Mucosa of stomach (tissue), 1 donor: ENCODE data around the gene PRUNE2.
"Not testable (repeated sequence)": the region's sequence is repeated elsewhere in the genome, so short reads cannot be mapped to it uniquely, and the experiment has no call there.

ENCODE experiments used
- H3K27me3 ChIP-seq: one replicate; pipeline ENCODE4 v1.7.0; 2013; ENCODE audit warnings: mild to moderate bottlenecking, low read length; ENCODE audit not compliant: control insufficient read depth, insufficient read depth
- H3K36me3 ChIP-seq: one replicate; pipeline ENCODE4 v1.7.0; 2013; ENCODE audit warnings: low read length; ENCODE audit not compliant: control insufficient read depth, insufficient read depth
- H3K4me1 ChIP-seq: one replicate; pipeline ENCODE4 v1.7.0; 2013; ENCODE audit warnings: mild to moderate bottlenecking, low read length; ENCODE audit not compliant: control insufficient read depth, insufficient read depth
- H3K4me3 ChIP-seq: one replicate; pipeline ENCODE4 v1.7.0; 2013; ENCODE audit warnings: low read length
- H3K9ac ChIP-seq: one replicate; pipeline ENCODE4 v1.7.0; 2013; ENCODE audit warnings: mild to moderate bottlenecking, low read length, moderate library complexity
- H3K9me3 ChIP-seq: one replicate; pipeline ENCODE4 v1.7.0; 2013; ENCODE audit warnings: mild to moderate bottlenecking, low read length, moderate library complexity; ENCODE audit not compliant: control insufficient read depth
- donor health status: Pancreatic carcinoma.

Gene PRUNE2

DNA sequence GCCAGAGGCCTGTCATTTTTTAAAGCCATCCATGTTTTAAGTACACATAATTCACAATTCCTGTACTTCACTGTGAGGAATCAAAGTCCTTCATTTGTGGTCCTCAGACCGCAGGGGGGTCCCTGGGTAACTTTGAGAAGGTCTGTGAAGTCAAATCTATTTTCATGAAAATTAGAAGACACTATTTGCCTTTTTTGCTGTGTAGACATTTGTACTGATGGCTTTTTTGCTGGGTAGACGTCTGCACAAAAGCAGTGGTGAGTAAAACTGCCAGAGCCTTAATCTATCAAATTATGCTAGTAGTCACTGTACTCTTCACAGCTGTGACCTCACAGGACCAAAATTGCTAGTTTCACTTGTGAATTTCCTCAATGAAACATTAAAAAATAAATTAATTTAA lies 25.7 kb downstream of the PRUNE2 start:
- Histone ChIP-seq H3K9me3 (no peaks in the 10 kb centered on the region), H3K9ac (no peak overlapping the region), H3K4me3 (no peak overlapping the region), H3K4me1 (peaks cover 9% of the 10 kb centered on the region), H3K27me3 (no peaks in the 10 kb centered on the region), H3K36me3 (no peaks in the 10 kb centered on the region)

- Histone ChIP-seq H3K36me3 (no peaks in the 10 kb centered on the region), H3K9me3 (no peaks in the 10 kb centered on the region), H3K4me1 (peaks cover 9% of the 10 kb centered on the region), H3K27me3 (no peaks in the 10 kb centered on the region), H3K4me3 (no peak overlapping the region), H3K9ac (no peak overlapping the region)
Observed at GRCh38 chr9:76878933-76879332, 27.0 kb downstream of the PRUNE2 start.

DNA sequence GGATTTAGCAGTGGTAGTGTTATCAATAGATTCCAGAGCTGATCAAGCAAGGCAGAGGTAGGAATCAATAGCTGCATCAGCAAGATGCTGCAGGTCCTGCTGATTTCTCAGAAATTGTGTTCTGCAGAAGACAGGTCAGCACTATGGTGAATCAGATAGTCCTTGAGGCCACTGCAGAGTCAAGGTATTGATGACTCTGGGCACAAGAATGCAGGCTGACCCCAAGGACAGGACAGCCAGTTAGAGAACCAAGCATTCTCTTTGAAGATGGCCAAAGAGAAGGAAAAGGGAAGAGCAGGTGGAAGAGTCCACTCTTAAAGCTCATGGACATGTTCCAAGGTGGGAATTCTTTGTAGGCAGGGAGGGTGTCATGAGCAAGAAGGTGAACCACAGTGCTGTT lies 28.0 kb downstream of the PRUNE2 start:
- no peak overlapping the region for H3K9ac ChIP-seq
- H3K36me3 ChIP-seq: no peaks in the 10 kb centered on the region
- peaks cover 9% of the 10 kb centered on the region for H3K4me1 ChIP-seq
- no peaks in the 10 kb centered on the region for H3K9me3 ChIP-seq
- no peaks in the 10 kb centered on the region for H3K27me3 ChIP-seq
- no peak overlapping the region for H3K4me3 ChIP-seq

DNA sequence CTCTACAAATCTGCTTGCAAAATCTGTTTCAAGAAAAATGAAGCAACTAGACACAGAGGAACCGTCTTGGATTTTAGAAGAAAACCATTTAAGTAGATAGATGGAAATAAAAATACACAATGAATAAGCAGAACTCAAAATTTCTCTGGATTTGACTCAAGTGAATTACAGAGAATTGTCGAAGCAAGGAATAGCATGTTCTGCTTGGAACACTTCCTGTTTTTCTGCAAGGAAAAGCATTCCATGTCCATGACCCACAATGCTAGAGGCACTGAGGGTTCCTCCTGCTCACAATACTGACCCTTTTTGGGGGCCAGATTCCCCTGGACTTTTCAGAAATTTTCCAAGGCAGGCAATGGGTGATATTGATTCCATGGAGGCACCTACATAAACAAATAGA lies 29.8 kb downstream of the PRUNE2 start:
- Histone ChIP-seq H3K4me1 (peaks cover 9% of the 10 kb centered on the region), H3K9me3 (no peaks in the 10 kb centered on the region), H3K4me3 (no peak overlapping the region), H3K9ac (no peak overlapping the region), H3K27me3 (no peaks in the 10 kb centered on the region), H3K36me3 (no peaks in the 10 kb centered on the region)

DNA sequence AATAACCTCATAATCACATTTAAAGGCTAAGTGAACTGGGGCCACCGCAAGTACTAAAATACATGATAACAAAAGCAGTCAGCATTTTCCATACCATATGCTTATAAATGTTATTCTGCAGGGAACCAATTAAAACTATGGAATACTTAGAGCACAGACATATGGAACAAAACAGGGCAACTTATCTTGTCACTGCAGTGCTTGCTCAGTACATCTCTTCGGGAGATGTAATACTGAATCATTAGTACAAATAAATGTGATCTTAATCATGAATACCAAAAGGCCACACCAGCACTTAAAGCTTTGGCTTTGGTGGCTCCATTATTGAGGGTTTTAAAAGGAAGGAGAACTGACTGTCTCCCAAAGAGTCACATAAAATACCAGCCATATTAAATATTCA lies 32.1 kb downstream of the PRUNE2 start:
- no peak overlapping the region for H3K9ac ChIP-seq

GRCh38 chr9:76873056-76873792 lies 32.7 kb downstream of the PRUNE2 start:
- Histone ChIP-seq H3K9me3 (no peaks in the 10 kb centered on the region), H3K4me1 (peaks cover 4% of the 10 kb centered on the region), H3K27me3 (peaks cover 9% of the 10 kb centered on the region), H3K4me3 (no peak overlapping the region), H3K9ac (no peak overlapping the region), H3K36me3 (no peaks in the 10 kb centered on the region)

More for the DNA sequence above, 32.1 kb downstream of the PRUNE2 start:
- Histone ChIP-seq H3K4me3 (no peak overlapping the region), H3K27me3 (peaks cover 6% of the 10 kb centered on the region), H3K4me1 (peaks cover 4% of the 10 kb centered on the region), H3K9me3 (no peaks in the 10 kb centered on the region), H3K36me3 (no peaks in the 10 kb centered on the region)

GRCh38 chr9:76868897-76869296 lies 37.0 kb downstream of the PRUNE2 start:
- Histone ChIP-seq H3K4me3 (no peak overlapping the region), H3K9ac (no peak overlapping the region), H3K27me3 (peaks cover 11% of the 10 kb centered on the region)

GRCh38 chr9:76866689-76867088 lies 39.2 kb downstream of the PRUNE2 start:
- Histone ChIP-seq H3K4me3 (no peak overlapping the region), H3K9ac (no peak overlapping the region), H3K36me3 (no peaks in the 10 kb centered on the region), H3K27me3 (peaks cover 11% of the 10 kb centered on the region), H3K4me1 (no peaks in the 10 kb centered on the region), H3K9me3 (no peaks in the 10 kb centered on the region)

More at GRCh38 chr9:76868897-76869296, 37.0 kb downstream of the PRUNE2 start:
- H3K36me3 ChIP-seq: no peaks in the 10 kb centered on the region
- H3K4me1 ChIP-seq: no peaks in the 10 kb centered on the region
- no peaks in the 10 kb centered on the region for H3K9me3 ChIP-seq

DNA sequence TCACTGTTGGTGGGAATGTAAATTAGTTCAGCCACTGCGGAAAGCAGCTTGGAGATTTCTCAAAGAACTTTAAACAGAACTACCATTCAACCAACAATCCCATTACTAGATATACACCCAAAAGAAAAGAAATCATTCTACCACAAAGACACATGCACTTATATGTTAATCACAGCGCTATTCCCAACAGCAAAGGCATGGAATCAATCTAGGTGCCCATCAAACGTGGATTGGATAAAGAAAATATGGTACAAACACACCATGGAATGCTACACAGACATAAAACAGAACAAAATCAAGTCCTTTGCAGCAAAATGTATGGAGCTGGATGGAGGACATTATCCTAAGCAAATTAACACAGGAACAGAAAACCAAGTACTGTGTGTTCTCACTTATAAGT lies 42.1 kb downstream of the PRUNE2 start:
- H3K4me3 ChIP-seq: no peak overlapping the region
- H3K9ac ChIP-seq: no peak overlapping the region
- H3K9me3 ChIP-seq: no peaks in the 10 kb centered on the region
- no peaks in the 10 kb centered on the region for H3K4me1 ChIP-seq
- H3K27me3 ChIP-seq: peaks cover 6% of the 10 kb centered on the region
- no peaks in the 10 kb centered on the region for H3K36me3 ChIP-seq

DNA sequence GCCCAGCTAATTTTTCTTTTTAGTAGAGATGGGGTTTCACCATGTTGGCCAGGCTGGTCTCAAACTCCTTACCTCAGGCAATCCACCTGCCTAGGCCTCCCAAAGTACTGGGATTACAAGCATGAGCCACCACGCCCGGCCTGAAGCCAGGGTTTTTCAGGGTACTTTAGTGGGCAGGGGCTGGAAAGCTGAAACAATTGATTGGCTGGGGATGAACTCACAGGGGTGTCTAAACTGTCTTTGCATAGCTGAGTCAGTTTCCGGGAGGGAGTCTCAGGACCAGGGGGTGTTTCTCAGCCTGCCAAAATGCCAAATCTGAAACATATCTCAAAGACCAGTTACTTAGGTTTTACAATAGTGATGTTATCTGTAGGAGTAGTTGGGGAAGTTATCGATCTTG lies 46.1 kb downstream of the PRUNE2 start:
- Histone ChIP-seq H3K4me3 (no peak overlapping the region), H3K36me3 (no peaks in the 10 kb centered on the region), H3K9ac (no peak overlapping the region), H3K4me1 (no peaks in the 10 kb centered on the region), H3K27me3 (no peaks in the 10 kb centered on the region), H3K9me3 (no peaks in the 10 kb centered on the region)

- H3K4me3 ChIP-seq, H3K9me3 ChIP-seq, H3K4me1 ChIP-seq, H3K27me3 ChIP-seq, H3K9ac ChIP-seq, H3K36me3 ChIP-seq: not testable (repeated sequence)
Observed at GRCh38 chr9:76858248-76858647, 47.7 kb downstream of the PRUNE2 start.

DNA sequence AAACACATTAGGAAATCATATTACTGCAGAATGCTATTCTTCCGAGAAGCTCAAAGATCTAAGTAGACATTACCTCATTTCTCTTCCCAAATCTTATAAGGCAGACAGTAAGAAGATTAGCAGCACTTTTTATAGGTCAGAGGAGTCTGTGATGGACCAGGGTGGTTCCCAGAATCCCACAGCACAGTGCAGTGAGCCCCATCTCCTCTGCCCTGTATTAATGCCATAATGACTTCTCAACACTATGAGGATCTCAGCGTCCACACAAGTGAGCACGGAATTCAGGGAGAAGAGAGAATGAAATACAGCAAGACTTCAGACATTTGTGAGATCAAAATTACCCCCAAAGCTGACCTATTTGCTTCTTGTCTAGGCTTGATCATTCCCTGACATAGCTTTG lies 49.9 kb downstream of the PRUNE2 start:
- Histone ChIP-seq H3K4me1 (no peaks in the 10 kb centered on the region), H3K4me3 (no peak overlapping the region), H3K9me3 (no peaks in the 10 kb centered on the region), H3K9ac (no peak overlapping the region), H3K36me3 (no peaks in the 10 kb centered on the region), H3K27me3 (no peaks in the 10 kb centered on the region)

- Histone ChIP-seq H3K36me3 (no peaks in the 10 kb centered on the region), H3K4me1 (no peaks in the 10 kb centered on the region), H3K4me3 (no peak overlapping the region), H3K9ac (no peak overlapping the region), H3K27me3 (no peaks in the 10 kb centered on the region), H3K9me3 (no peaks in the 10 kb centered on the region)
Observed at GRCh38 chr9:76855015-76855414, 50.9 kb downstream of the PRUNE2 start.
